ENCODE measurements around the gene CHRDL2.

DNA sequence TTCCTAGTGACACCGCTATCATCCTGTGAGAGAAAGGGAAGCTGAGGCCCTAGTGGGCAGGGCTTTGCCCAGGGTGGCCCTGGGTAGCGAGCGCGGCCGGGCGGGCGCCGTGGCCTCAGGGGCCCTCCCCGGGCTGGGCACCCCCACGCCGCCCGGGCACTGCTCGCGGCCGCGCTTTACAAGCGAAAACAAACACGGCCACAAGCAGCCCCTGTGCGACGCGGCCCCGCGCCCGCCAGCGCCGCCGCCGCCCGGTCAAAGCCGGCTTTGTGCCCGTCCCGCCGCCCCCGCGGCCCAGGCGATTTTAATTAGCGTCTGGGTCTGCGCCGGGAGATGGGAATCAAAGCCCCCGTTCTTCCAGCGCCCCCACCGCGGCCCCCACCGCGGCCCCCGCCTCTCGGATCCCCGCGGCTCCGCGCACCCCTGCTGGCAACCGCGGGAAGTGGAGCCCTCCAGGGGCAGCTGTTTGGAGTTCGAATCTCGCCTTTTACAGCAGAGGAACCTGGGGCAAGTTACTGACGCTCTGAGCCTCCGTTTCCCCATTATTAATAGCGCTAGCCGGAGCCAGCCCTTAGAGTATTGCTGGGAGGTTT, 47.9 kb downstream of the CHRDL2 start:
- TF ChIP-seq, protein P1, sequence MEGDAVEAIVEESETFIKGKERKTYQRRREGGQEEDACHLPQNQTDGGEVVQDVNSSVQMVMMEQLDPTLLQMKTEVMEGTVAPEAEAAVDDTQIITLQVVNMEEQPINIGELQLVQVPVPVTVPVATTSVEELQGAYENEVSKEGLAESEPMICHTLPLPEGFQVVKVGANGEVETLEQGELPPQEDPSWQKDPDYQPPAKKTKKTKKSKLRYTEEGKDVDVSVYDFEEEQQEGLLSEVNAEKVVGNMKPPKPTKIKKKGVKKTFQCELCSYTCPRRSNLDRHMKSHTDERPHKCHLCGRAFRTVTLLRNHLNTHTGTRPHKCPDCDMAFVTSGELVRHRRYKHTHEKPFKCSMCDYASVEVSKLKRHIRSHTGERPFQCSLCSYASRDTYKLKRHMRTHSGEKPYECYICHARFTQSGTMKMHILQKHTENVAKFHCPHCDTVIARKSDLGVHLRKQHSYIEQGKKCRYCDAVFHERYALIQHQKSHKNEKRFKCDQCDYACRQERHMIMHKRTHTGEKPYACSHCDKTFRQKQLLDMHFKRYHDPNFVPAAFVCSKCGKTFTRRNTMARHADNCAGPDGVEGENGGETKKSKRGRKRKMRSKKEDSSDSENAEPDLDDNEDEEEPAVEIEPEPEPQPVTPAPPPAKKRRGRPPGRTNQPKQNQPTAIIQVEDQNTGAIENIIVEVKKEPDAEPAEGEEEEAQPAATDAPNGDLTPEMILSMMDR (tag by site-specific recombination; IDR thresholded peaks at IDR 0.05): no peak
- TF ChIP-seq ZFP41 (tag by site-specific recombination; IDR thresholded peaks at IDR 0.05; ENCODE audit: borderline replicate concordance) (no peak), PRDM2 (tag by site-specific recombination; IDR thresholded peaks at IDR 0.05; ENCODE audit: borderline replicate concordance) (no peak), ZNF121 (tag by site-specific recombination; IDR thresholded peaks at IDR 0.05) (no peak), MEIS1 (CRISPR knock-in tag; IDR thresholded peaks at IDR 0.05; ENCODE audit: borderline replicate concordance) (no peak), SETDB1 (IDR thresholded peaks at IDR 0.05; ENCODE audit: insufficient read length, low read length) (no peak), YY2 (tag by site-specific recombination; IDR thresholded peaks at IDR 0.05) (no peak), ZNF701 (tag by site-specific recombination; IDR thresholded peaks at IDR 0.05) (no peak), ZNF23 (tag by site-specific recombination; IDR thresholded peaks at IDR 0.05; ENCODE audit: borderline replicate concordance) (no peak), ZBTB7A (tag by site-specific recombination; IDR thresholded peaks at IDR 0.05; ENCODE audit: low read depth) (no peak), ZNF433 (tag by site-specific recombination; IDR thresholded peaks at IDR 0.05; ENCODE audit: low read depth) (no peak), REST (tag by site-specific recombination; IDR thresholded peaks at IDR 0.05) (no peak)
